Calu3 (cell line): Measurements from ENCODE around the gene STK39. TPM values are rescaled to one million over a fixed set of nuclear protein-coding genes. Genes with fewer than 3 reads are reported as not detected.

Experiments used
- BruUV-seq: library from RNA; stranded (reverse); fragments of 400-500 nt; replicated peaks from 2 replicates; lab custom pipeline; 2021; lab: Mats Ljungman, UMichigan
- CTCF ChIA-PET: fragments of 300-600 bp; sonication (Branson Sonifier 250); formaldehyde crosslinking; loops from one replicate; lab custom pipeline; 2022; ENCODE audit warnings: antibody characterized with exemption; lab: Charles Lee
- DNase-seq: peaks from one replicate; pipeline ENCODE4 v3.0.0; 2022
- H3K27ac Mint-ChIP-seq: one replicate; pipeline ENCODE4 v1.8.0; 2022; ENCODE audit warnings: mixed read lengths; ENCODE audit not compliant: unreplicated experiment
- H3K27me3 Mint-ChIP-seq: one replicate; pipeline ENCODE4 v1.8.0; 2022; ENCODE audit warnings: mixed read lengths; ENCODE audit not compliant: unreplicated experiment
- H3K36me3 Mint-ChIP-seq: one replicate; pipeline ENCODE4 v1.8.0; 2022; ENCODE audit warnings: mild to moderate bottlenecking, moderate library complexity, mixed read lengths; ENCODE audit not compliant: insufficient read depth, unreplicated experiment
- H3K4me1 Mint-ChIP-seq: one replicate; pipeline ENCODE4 v1.8.0; 2022; ENCODE audit warnings: mild to moderate bottlenecking, low read depth, mixed read lengths; ENCODE audit not compliant: unreplicated experiment
- H3K4me3 Mint-ChIP-seq: one replicate; pipeline ENCODE4 v1.8.0; 2022; ENCODE audit warnings: mild to moderate bottlenecking, low read depth, moderate library complexity, mixed read lengths; ENCODE audit not compliant: unreplicated experiment
- H3K9me3 Mint-ChIP-seq: one replicate; pipeline ENCODE4 v1.8.0; 2022; ENCODE audit warnings: low read depth, mixed read lengths; ENCODE audit not compliant: unreplicated experiment
- CTCF ChIP-seq: fragments of 200-600 bp; IDR thresholded peaks from one replicate; pipeline ENCODE4 v1.8.0; 2022; ENCODE audit warnings: antibody characterized with exemption; ENCODE audit not compliant: unreplicated experiment
- intact Hi-C: fragments of 100-400 bp; cut with micrococcal nuclease; formaldehyde crosslinking; loops from one replicate; pipeline ENCODE4 v1.10.0; 2022; ENCODE audit not compliant: unreplicated experiment
- total RNA-seq: library from RNA; stranded (reverse); gene quantifications from 2 replicates; pipeline ENCODE4 v1.2.3, GENCODE V29; 2022

STK39 gene
- total RNA-seq, 1 experiment from 2014 or later, result 110 TPM

GRCh38 chr2:167943368-167943767, 304.0 kb downstream of the STK39 start:
- Mint-ChIP-seq H3K27ac (no peak overlapping the region), H3K9me3 (no peaks in the 10 kb centered on the region), H3K36me3 (no peaks in the 10 kb centered on the region), H3K27me3 (no peaks in the 10 kb centered on the region), H3K4me3 (no peak overlapping the region), H3K4me1 (no peaks in the 10 kb centered on the region)
- intact Hi-C loops, result no loop called here
- DNase-seq, result no peak
- TF ChIP-seq CTCF, result no peak
- BruUV-seq, result no TSS peak
- CTCF ChIA-PET, result interaction anchor here (0.6 to 0.7 kb wide), 2 partner anchors 117 to 347 kb away, joined by 4 to 5 read pairs; no protein-coding TSS in a partner anchor

- TF ChIP-seq CTCF, result no peak
- DNase-seq, result no peak
- Mint-ChIP-seq H3K27me3 (no peaks in the 10 kb centered on the region), H3K4me1 (no peaks in the 10 kb centered on the region), H3K9me3 (no peaks in the 10 kb centered on the region), H3K27ac (no peak overlapping the region), H3K4me3 (no peak overlapping the region), H3K36me3 (no peaks in the 10 kb centered on the region)
- intact Hi-C loops, result no loop called here
- CTCF ChIA-PET, result no interaction called here
- BruUV-seq, result no TSS peak
These were observed 304.9 kb downstream of the STK39 start for GRCh38 chr2:167942366-167943081.

- intact Hi-C loops, result no loop called here
- CTCF ChIA-PET, result no interaction called here
These were observed 305.8 kb downstream of the STK39 start for GRCh38 chr2:167941604-167942003.

GRCh38 chr2:167940734-167941507, 306.5 kb downstream of the STK39 start:
- DNase-seq, result no peak
- Mint-ChIP-seq H3K9me3 (no peaks in the 10 kb centered on the region), H3K4me1 (no peaks in the 10 kb centered on the region), H3K4me3 (no peak overlapping the region), H3K36me3 (no peaks in the 10 kb centered on the region), H3K27ac (no peak overlapping the region), H3K27me3 (no peaks in the 10 kb centered on the region)
- CTCF ChIA-PET, result interaction anchor here (0.6 kb wide), 1 partner anchor 983 kb away, joined by 3 read pairs; no protein-coding TSS in a partner anchor
- intact Hi-C loops, result no loop called here
- TF ChIP-seq CTCF, result no peak
- BruUV-seq, result no TSS peak

More at GRCh38 chr2:167941604-167942003, 305.8 kb downstream of the STK39 start:
- Mint-ChIP-seq H3K4me3 (no peak overlapping the region), H3K27ac (no peak overlapping the region), H3K9me3 (no peaks in the 10 kb centered on the region), H3K4me1 (no peaks in the 10 kb centered on the region), H3K36me3 (no peaks in the 10 kb centered on the region), H3K27me3 (no peaks in the 10 kb centered on the region)
- no peak for TF ChIP-seq CTCF
- no peak for DNase-seq
- BruUV-seq, result no TSS peak
